CD4-positive, alpha-beta T cell treated with Interleukin-10 for 1 hour (primary cell): ENCODE measurements around the gene GJB1.
"Not testable (repeated sequence)": the region's sequence is repeated elsewhere in the genome, so short reads cannot be mapped to it uniquely, and the experiment has no call there.

ENCODE experiments used
- DNase-seq: peaks from one replicate; pipeline ENCODE4 v3.0.0-alpha.2; 2020

The GJB1 gene

DNA sequence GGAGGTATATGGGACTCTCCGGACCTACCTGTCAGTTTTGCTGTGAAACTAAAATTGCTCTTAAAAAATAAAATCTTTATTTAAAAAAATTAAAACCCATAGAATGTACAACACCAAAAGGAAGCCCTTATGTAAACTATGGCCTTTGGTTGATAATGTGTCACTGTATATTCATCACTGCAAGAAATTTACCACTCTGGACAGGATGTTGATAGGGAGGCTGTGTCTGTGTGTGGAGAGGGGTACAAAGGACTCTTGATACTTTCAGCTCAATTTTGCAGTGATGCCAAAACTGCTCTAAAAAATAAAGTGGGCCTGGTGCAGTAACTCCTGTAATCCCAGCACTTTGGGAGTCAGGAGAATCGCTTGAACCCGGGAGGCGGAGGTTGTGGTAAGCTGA, 33.8 kb downstream of the GJB1 start:
- no peak for DNase-seq

DNA sequence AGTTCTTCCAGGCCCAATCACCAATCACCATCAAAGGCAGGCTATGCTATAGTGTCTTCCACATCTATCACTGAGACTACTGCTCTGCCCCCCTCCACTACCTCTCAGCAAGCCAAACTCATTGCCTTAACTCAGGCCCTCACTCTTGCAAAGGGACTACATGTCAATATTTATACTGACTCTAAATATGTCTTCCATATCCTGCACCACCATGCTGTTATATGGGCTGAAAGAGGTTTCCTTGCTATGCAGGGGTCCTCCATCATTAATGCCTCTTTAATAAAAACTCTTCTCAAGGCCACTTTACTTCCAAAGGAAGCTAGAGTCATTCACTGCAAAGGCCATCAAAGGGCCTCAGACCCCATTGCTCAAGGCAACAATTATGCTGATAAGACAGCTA, 45.6 kb downstream of the GJB1 start:
- DNase-seq = not testable (repeated sequence)

DNA sequence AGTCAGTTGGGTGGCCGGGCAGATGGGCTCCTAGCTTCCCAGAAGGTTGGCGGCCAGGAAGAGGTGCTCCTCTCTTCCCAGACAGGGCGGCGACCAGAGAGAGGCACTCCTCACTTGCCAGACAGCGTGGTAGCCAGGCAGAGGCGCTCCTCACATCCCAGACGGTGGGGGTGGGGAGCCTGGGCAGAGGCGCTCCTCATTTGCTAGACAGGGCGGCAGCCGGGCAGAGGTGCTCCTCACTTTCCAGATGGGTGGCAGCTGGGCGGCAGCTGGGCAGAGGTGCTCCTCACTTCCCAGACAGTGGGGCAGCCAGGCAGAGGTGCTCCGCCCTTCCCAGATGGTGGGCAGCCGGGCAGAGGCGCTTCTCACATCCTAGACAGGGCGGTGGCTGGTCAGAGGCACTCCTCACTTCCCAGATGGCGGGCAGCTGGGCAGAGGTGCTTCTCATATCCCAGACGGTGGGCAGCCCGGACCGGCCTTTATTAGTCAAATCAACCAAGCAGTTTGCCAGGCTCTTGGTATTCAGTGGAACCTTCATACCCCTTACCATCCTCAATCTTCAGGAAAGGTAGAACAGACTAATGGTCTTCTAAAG, 46.9 kb downstream of the GJB1 start:
- DNase-seq = no peak

DNA sequence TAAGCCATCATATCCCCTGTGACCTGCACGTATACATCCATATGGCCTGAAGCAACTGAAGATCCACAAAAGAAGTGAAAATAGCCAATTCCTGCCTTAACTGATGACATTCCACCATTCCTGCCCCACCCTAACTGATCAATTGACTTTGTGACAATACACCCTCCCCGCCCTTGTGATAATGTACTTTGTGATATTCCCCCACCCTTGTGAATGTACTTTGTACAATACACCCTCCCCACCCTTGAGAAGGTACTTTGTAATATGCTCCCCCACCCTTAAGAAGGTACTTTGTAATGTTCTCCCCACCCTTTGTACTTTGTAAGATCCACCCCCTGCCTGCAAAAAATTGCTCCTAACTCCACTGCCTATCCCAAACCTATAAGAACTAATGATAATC, 49.3 kb downstream of the GJB1 start:
- DNase-seq = not testable (repeated sequence)
